ENCODE results near the gene MSL3.

Gene MSL3

DNA sequence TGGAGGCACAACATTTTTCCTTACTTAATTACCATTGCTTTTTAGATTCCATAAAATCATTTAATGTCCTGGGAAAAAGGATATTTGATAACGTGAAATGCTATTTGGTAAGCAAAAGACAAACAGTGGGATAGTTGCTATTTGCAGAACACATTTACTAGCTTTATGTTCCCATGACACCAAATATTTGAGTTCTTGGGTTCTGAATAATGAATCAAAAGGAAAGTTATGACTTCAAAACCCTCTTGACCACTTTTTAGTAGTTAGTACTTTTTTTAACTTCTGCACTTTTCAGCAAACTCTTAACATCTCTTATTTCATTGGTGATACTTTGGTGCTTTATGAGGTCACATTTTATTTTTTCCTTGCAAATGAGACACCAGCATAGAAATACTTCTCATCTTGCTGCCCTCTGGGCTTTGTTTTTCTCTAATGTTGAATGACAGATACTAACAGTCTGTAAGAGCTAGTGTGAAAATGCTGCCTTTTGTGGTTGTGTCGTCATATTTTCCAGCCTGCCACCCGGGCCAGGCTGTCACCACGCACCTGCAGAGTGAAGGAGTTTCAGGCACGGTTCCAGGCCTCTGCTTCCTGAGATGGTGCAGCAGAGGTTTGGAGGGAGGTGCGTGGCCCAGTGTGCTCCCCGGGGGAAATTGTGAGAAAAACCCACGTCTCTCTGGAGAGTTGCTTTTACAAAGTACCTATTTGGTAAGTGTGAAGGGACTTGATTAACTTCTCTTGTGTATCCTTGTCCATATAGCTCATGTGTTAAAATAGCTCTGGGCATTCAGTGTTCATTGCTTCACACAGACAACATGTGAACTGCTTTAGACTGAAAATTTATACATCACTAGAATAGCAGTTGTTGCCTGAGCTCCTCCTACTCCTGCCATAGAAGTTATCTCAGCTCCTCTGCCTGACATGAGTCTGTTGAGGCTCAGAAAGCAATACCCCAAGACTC is 34.7 kb downstream of the MSL3 start:
- no peak for ATAC-seq (ENCODE audit: low read depth)

GRCh38 chrX:11793734-11794133 is 35.7 kb downstream of the MSL3 start:
- DNase-seq (ENCODE audit: low spot score), result no peak
- Histone ChIP-seq H3K4me3 (ENCODE audit: severe bottlenecking) (no peak overlapping the region), H3K9me3 (ENCODE audit: severe bottlenecking) (no peaks in the 10 kb centered on the region), H3K4me1 (ENCODE audit: insufficient read depth, poor library complexity, severe bottlenecking) (no peaks in the 10 kb centered on the region), H3K27ac (ENCODE audit: poor library complexity, severe bottlenecking) (no peak overlapping the region), H3K27me3 (ENCODE audit: insufficient read depth, poor library complexity, severe bottlenecking) (no peaks in the 10 kb centered on the region), H3K36me3 (ENCODE audit: low read depth) (no peaks in the 10 kb centered on the region)
- TF ChIP-seq, protein P1, sequence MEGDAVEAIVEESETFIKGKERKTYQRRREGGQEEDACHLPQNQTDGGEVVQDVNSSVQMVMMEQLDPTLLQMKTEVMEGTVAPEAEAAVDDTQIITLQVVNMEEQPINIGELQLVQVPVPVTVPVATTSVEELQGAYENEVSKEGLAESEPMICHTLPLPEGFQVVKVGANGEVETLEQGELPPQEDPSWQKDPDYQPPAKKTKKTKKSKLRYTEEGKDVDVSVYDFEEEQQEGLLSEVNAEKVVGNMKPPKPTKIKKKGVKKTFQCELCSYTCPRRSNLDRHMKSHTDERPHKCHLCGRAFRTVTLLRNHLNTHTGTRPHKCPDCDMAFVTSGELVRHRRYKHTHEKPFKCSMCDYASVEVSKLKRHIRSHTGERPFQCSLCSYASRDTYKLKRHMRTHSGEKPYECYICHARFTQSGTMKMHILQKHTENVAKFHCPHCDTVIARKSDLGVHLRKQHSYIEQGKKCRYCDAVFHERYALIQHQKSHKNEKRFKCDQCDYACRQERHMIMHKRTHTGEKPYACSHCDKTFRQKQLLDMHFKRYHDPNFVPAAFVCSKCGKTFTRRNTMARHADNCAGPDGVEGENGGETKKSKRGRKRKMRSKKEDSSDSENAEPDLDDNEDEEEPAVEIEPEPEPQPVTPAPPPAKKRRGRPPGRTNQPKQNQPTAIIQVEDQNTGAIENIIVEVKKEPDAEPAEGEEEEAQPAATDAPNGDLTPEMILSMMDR (IDR thresholded peaks at IDR 0.05; ENCODE audit: poor library complexity, severe bottlenecking), result no peak
- no peak for ATAC-seq (ENCODE audit: low read depth)

More for the DNA sequence above, 34.7 kb downstream of the MSL3 start:
- no peaks in the 10 kb centered on the region for H3K9me3 ChIP-seq (ENCODE audit: severe bottlenecking)
- no peak for DNase-seq (ENCODE audit: low spot score)
- no peak overlapping the region for H3K27ac ChIP-seq (ENCODE audit: poor library complexity, severe bottlenecking)
- no peaks in the 10 kb centered on the region for H3K27me3 ChIP-seq (ENCODE audit: insufficient read depth, poor library complexity, severe bottlenecking)
- TF ChIP-seq, protein P1 (IDR thresholded peaks at IDR 0.05; ENCODE audit: poor library complexity, severe bottlenecking), result no peak
- no peaks in the 10 kb centered on the region for H3K4me1 ChIP-seq (ENCODE audit: insufficient read depth, poor library complexity, severe bottlenecking)
- H3K4me3 ChIP-seq (ENCODE audit: severe bottlenecking), result no peak overlapping the region
- H3K36me3 ChIP-seq (ENCODE audit: low read depth), result no peaks in the 10 kb centered on the region

- Histone ChIP-seq H3K36me3 (ENCODE audit: low read depth) (no peaks in the 10 kb centered on the region), H3K27me3 (ENCODE audit: insufficient read depth, poor library complexity, severe bottlenecking) (no peaks in the 10 kb centered on the region), H3K4me3 (ENCODE audit: severe bottlenecking) (no peak overlapping the region), H3K27ac (ENCODE audit: poor library complexity, severe bottlenecking) (no peak overlapping the region), H3K4me1 (ENCODE audit: insufficient read depth, poor library complexity, severe bottlenecking) (no peaks in the 10 kb centered on the region), H3K9me3 (ENCODE audit: severe bottlenecking) (no peaks in the 10 kb centered on the region)
- ATAC-seq (ENCODE audit: low read depth) (no peak), DNase-seq (ENCODE audit: low spot score) (no peak)
- TF ChIP-seq, protein P1 (IDR thresholded peaks at IDR 0.05; ENCODE audit: poor library complexity, severe bottlenecking), result no peak
Measured at GRCh38 chrX:11813341-11813740, 55.3 kb downstream of the MSL3 start.
